Endodermal cell (in vitro differentiated cells): ENCODE measurements around the gene PACSIN1. TPM values are rescaled to one million over a fixed set of nuclear protein-coding genes. Genes with fewer than 3 reads are reported as not detected.

Experiments
- DNase-seq: peaks from one replicate; pipeline ENCODE4 v3.0.0-alpha.2; 2017
- H3K27ac ChIP-seq: 2 replicates; pipeline ENCODE4 v1.5.1; 2013; ENCODE audit warnings: mild to moderate bottlenecking, low read depth, low read length, moderate library complexity
- H3K27me3 ChIP-seq: 2 replicates; pipeline ENCODE4 v1.6.1; 2013; ENCODE audit warnings: mild to moderate bottlenecking, low read length, moderate library complexity; ENCODE audit not compliant: insufficient read depth, control insufficient read depth, poor library complexity, severe bottlenecking
- H3K36me3 ChIP-seq: 2 replicates; pipeline ENCODE4 v1.7.0; 2013; ENCODE audit warnings: mild to moderate bottlenecking, low read length, moderate library complexity; ENCODE audit not compliant: control insufficient read depth, insufficient read depth
- H3K4me1 ChIP-seq: one replicate; pipeline ENCODE4 v1.7.0; 2013; ENCODE audit warnings: low read length; ENCODE audit not compliant: control insufficient read depth, insufficient read depth
- H3K4me3 ChIP-seq: 2 replicates; pipeline ENCODE4 v1.5.1; 2013; ENCODE audit warnings: mild to moderate bottlenecking, low read length, moderate library complexity
- H3K9ac ChIP-seq: 2 replicates; pipeline ENCODE4 v1.6.1; 2013; ENCODE audit warnings: mild to moderate bottlenecking, low read length, moderate library complexity; ENCODE audit not compliant: poor library complexity, severe bottlenecking; ENCODE audit errors: extremely low read depth
- H3K9me3 ChIP-seq: 2 replicates; pipeline ENCODE4 v1.6.1; 2013; ENCODE audit warnings: mild to moderate bottlenecking, low read length, moderate library complexity; ENCODE audit not compliant: control insufficient read depth
- H3K27ac Mint-ChIP-seq: 2 replicates; pipeline ENCODE4 v1.8.0; 2020; ENCODE audit warnings: mixed read lengths
- H3K27me3 Mint-ChIP-seq: 2 replicates; pipeline ENCODE4 v1.8.0; 2021; ENCODE audit warnings: mild to moderate bottlenecking, mixed read lengths; ENCODE audit not compliant: insufficient read depth
- H3K36me3 Mint-ChIP-seq: 2 replicates; pipeline ENCODE4 v1.8.0; 2020; ENCODE audit warnings: low read depth, mixed read lengths
- H3K4me1 Mint-ChIP-seq: 2 replicates; pipeline ENCODE4 v1.8.0; 2020; ENCODE audit warnings: mixed read lengths
- H3K4me3 Mint-ChIP-seq: 2 replicates; pipeline ENCODE4 v1.8.0; 2020; ENCODE audit warnings: mild to moderate bottlenecking, moderate library complexity, mixed read lengths
- H3K9me3 Mint-ChIP-seq: 2 replicates; pipeline ENCODE4 v1.8.0; 2020; ENCODE audit warnings: mild to moderate bottlenecking, mixed read lengths
- CTCF ChIP-seq: fragments of 200-600 bp; sonication (generic); conservative IDR thresholded peaks from 2 replicates; pipeline ENCODE4 v1.5.0; 2021; ENCODE audit warnings: antibody characterized with exemption, mild to moderate bottlenecking
- WGBS, 2 experiments: methylation state at CpG; one replicate each; pipeline versions ENCODE4 v1.1.5 to v1.1.7; 2013; ENCODE audit warnings: missing lambda C conversion rate in 2 of 2, mixed read lengths in 1 of 2; ENCODE audit not compliant: insufficient coverage in 1 of 2, insufficient read length in 1 of 2; 5-methylcytosine and 5-hydroxymethylcytosine counted together
- total RNA-seq, 2 donors: library from RNA; stranded (reverse); fragmentation: NEBNext Ultra II Directional in 1 of 2; extraction: Animal tissue kit (Norgen Biotek cat#: 25700) in 1 of 2; gene quantifications; 2 replicates in 1 of 2; 3 replicates in 1 of 2; pipeline ENCODE4 v1.2.1, GENCODE V29; 2021

Gene PACSIN1
- total RNA-seq, 2 donors from 2014 or later, result 7.2 to 7.3 TPM

GRCh38 chr6:34571388-34571787, 105.5 kb downstream of the PACSIN1 start:
- H3K27ac ChIP-seq, result no peak overlapping the region
- peaks cover 3% of the 10 kb centered on the region for H3K36me3 Mint-ChIP-seq
- H3K4me3 ChIP-seq, result no peak overlapping the region
- peaks cover 5% of the 10 kb centered on the region for H3K4me1 ChIP-seq
- H3K9me3 Mint-ChIP-seq, result no peaks in the 10 kb centered on the region
- no peak overlapping the region for H3K27ac Mint-ChIP-seq
- 82 to 90% methylated on average over 7 to 9 of the region's 9 CpGs for WGBS, 2 experiments
- H3K27me3 ChIP-seq, result no peaks in the 10 kb centered on the region
- no peak for TF ChIP-seq CTCF
- H3K9me3 ChIP-seq, result no peaks in the 10 kb centered on the region
- no peaks in the 10 kb centered on the region for H3K36me3 ChIP-seq
- no peaks in the 10 kb centered on the region for H3K27me3 Mint-ChIP-seq
- H3K4me1 Mint-ChIP-seq, result peaks cover 31% of the 10 kb centered on the region
- no peak for DNase-seq
- no peak overlapping the region for H3K9ac ChIP-seq
- no peak overlapping the region for H3K4me3 Mint-ChIP-seq

DNA sequence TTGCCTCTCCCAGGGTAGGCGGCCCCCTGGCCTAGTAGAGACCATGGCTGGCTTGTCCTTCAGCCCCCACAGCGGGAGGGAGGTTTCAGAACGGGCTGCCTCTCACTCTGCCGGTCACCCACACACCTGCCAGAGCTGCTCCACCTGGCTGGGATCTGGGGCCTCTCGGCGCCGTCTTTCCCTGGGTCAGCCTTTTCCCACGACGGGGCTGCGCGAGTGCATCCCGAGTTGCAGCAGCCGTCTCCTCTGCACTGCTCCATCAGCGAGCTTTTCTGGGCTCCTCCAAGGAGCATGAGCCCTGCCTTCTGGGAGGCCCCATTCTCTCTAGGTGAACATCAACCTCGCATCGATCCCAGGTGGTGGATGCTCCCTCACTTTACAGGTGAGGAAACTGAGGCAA, 106.1 kb downstream of the PACSIN1 start:
- Histone ChIP-seq H3K4me3 (no peak overlapping the region), H3K9me3 (no peaks in the 10 kb centered on the region), H3K27me3 (no peaks in the 10 kb centered on the region), H3K36me3 (no peaks in the 10 kb centered on the region), H3K27ac (no peak overlapping the region), H3K4me1 (peaks cover 4% of the 10 kb centered on the region), H3K9ac (no peak overlapping the region)
- no peak overlapping the region for H3K27ac Mint-ChIP-seq
- H3K9me3 Mint-ChIP-seq, result no peaks in the 10 kb centered on the region
- WGBS, 2 experiments, result 85 to 88% methylated on average over 16 of the region's 16 CpGs
- no peaks in the 10 kb centered on the region for H3K27me3 Mint-ChIP-seq
- H3K4me1 Mint-ChIP-seq, result peaks cover 26% of the 10 kb centered on the region
- peaks cover 3% of the 10 kb centered on the region for H3K36me3 Mint-ChIP-seq
- no peak for DNase-seq
- TF ChIP-seq CTCF, result no peak
- H3K4me3 Mint-ChIP-seq, result no peak overlapping the region

DNA sequence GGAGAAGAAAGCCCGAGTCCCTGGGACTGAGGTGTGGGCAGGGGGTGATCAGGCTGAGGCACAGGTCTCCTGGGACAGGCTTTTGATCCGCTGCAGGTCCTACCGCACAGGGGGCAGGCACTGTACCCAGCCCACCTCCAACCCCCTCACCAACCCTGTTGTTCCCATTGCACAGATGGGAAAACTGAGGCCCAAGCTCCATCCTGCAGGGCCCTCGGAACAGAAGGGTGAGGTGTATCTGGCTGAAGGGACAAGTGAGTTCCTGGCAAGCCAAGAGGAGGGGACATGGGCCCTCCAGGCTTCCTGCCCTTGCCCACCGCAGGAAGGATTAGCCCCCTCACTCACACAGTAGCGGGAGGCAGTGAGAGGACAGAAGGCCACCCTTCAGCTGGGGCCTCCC, 106.7 kb downstream of the PACSIN1 start:
- Mint-ChIP-seq H3K4me3 (no peak overlapping the region), H3K27ac (no peak overlapping the region), H3K27me3 (no peaks in the 10 kb centered on the region), H3K9me3 (no peaks in the 10 kb centered on the region), H3K36me3 (peaks cover 3% of the 10 kb centered on the region), H3K4me1 (peaks cover 20% of the 10 kb centered on the region)
- Histone ChIP-seq H3K27me3 (no peaks in the 10 kb centered on the region), H3K4me3 (no peak overlapping the region), H3K27ac (no peak overlapping the region), H3K9me3 (no peaks in the 10 kb centered on the region), H3K36me3 (no peaks in the 10 kb centered on the region), H3K4me1 (no peaks in the 10 kb centered on the region), H3K9ac (no peak overlapping the region)
- no peak for DNase-seq
- WGBS, 2 experiments, result 80 to 86% methylated on average over 1 to 6 of the region's 6 CpGs
- TF ChIP-seq CTCF, result no peak
